HG03575 (cell line): Measurements from ENCODE around the gene GAGE12J.
"Not testable (repeated sequence)": the region's sequence is repeated elsewhere in the genome, so short reads cannot be mapped to it uniquely, and the experiment has no call there.

ENCODE experiments used
- ATAC-seq: cut with Tn5 transposase; IDR thresholded peaks from one replicate; pipeline ENCODE4 v1.9.1; 2021; ENCODE audit not compliant: unreplicated experiment, insufficient number of reproducible peaks, low FRiP score; ENCODE audit errors: extremely low read depth

The GAGE12J gene, protein sequence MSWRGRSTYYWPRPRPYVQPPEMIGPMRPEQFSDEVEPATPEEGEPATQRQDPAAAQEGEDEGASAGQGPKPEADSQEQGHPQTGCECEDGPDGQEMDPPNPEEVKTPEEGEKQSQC

DNA sequence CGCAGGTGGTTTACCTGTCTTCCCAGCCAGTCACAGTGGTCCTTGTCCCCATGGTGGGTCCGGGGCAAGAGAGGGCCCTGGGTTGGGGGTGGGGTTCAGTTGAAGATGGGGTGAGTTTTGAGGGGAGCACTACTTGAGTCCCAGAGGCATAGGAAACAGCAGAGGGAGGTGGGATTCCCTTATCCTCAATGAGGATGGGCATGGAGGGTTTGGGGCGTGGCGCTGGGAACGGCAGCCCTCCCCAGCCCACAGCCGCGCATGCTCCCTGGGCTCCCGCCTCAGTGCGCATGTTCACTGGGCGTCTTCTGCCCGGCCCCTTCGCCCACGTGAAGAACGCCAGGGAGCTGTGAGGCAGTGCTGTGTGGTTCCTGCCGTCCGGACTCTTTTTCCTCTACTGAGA, at the start of gene GAGE12J:
GAGE12J (plus strand) TSS at position 301 of the 400 bp plus-strand sequence. CDS start 1,157 bp downstream, outside the sequence.
- not testable (repeated sequence) for ATAC-seq

DNA sequence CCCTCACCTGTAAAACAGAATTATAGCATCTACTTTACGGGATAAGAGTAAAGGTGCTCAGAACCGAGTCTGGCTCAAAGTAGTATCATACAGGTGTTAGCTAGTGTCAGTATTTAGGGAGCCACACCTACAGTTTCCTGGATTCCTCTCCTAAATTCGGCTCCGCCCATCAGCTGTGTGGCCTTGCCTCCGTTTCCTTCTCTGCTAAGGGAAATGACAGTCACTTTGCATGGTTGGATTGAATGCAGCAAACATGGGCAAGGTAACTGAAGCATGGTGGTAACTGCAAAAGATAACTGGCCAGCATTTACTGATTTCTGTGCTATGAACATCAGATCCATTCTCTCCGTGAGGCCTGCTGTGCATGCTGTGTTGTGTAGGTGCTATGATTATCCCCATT, 49.4 kb upstream of the GAGE12J start:
- ATAC-seq: no peak

DNA sequence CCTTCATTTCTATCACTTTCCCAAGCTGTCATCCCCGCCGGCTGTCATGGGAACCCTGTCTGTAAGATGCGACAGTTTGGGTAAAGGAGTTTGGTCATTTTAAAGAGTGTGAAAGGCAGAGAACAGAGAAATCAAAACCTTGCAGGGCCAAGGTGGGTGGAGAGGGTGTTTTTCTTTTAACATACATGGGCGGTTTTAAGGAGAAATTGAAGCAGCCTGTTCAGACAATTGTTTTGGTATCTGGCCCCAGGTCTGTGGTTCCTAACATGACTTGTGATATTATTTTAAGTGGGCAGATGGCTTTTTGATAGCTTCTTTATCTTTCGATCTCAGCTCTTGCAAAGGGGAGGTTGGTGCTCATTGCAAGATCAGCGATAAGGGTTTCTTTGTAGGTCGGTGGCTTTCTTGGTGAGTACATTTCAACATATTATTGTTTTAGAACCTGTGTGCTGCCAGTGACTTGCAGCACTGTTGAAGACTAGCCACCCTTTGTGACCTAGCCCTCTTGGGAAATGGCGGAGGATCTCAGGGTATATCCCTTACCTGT, 48.6 kb upstream of the GAGE12J start:
- ATAC-seq: no peak

DNA sequence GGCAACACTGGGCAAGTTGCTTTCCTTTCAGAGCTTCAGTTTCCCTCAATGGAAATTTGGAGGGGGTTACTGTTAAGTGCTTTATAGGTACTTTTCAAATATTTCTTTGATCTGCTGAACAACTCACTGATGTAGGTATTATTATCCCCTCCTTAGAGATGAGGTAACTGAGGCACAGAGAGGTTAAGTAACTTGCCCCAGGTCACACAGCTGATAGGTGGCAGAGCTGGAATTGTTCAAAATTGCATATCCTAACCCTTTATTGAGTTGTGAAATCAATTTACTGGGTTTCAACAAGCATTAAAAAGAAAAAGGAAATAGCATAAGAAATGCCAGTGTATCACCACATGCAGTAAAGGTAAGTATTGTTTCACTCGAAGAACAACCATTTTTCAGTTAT, 45.6 kb upstream of the GAGE12J start:
- no peak for ATAC-seq

DNA sequence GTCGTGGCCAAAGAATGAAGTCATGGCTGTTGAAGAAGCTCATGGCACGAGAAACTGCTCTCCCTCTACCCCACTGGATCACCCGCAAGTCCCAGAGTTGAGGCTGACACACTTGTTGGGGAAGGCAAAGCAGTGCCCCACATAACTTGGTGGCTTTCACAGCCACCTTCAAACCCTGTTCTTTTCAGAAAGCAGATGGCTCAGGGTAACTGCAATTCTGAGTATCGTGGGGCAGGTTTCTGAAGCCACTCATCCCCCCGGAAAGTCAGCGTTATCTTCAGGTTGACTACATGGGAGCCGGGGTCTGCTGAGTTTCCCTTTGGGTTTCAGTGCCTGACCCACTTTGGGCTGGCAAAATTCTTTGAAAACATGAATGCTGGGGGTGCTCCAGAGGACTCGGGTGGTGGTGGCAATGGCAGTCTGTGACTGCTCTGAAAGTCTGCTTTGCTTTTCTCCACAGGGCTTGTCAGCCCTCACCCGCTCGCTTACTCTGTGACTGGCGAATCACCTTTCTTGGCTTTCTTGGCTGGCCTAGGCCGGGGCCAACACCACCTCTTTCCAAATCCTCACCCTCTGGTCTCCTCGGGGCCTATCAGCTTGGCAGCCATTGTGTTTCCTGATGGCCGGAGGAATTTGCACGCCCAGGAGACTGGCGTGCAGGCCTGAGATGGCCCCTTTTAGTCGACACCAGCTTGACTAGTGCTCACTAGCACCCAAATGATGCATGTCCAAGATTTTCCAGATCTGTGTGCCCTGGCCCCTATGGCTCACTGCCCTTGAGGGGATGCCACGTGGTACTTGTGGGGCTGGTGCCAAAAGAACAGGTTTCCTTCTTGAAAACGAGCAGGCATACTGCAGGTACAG, 44.9 kb upstream of the GAGE12J start:
- ATAC-seq: no peak

DNA sequence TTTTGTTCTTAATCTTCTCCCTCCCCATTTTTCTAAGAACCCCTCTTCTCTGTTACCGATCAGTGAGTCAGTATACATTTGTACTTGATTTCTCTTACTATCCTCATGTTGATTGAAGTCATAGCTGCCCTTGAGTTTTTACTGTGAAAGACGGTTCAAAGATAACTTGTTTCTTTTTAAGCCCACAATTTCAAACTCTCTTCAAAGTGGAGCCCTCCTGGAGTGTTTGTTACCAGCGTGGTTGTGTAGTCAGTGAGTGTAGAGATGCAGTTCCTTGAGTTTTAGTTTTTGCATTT, 44.4 kb upstream of the GAGE12J start:
- ATAC-seq: no peak

DNA sequence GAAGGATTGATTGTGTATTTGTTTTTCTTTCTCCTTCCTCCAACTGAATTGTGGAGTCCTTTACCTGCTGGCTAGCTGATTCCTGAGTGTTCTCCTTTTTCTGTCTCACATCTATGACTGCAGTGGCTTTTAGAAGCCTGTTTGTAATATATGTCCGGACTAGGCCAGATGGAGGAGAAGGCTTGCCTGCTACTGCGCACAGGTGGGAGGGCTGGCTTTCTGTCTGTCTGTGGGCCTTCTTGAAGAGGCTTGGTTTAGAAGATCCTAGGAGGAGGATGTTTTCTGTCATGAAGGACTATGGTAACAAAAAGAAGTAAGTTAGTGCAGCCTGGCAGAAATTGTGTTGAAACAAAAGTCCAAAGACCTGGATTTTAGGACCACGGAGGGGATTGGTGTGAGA, 43.8 kb upstream of the GAGE12J start:
- no peak for ATAC-seq

DNA sequence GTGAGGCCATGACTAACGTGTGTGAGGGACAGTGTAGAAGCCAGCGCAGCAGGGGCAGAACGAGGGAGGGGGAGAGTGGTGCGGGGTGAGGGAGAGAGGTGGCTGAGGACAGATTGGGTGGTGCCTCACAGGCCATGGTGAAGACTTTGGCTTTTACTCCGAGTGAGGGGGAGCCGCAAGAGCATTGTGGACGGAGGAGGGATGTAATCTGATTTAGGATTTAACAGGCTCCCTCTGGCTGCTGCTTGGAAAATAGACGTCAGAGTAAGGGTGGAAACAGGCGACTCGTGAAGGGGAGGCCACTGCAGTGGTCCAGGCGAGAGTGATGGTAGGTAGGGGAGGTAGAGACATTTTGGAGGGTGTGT, 39.2 kb upstream of the GAGE12J start:
- no peak for ATAC-seq

DNA sequence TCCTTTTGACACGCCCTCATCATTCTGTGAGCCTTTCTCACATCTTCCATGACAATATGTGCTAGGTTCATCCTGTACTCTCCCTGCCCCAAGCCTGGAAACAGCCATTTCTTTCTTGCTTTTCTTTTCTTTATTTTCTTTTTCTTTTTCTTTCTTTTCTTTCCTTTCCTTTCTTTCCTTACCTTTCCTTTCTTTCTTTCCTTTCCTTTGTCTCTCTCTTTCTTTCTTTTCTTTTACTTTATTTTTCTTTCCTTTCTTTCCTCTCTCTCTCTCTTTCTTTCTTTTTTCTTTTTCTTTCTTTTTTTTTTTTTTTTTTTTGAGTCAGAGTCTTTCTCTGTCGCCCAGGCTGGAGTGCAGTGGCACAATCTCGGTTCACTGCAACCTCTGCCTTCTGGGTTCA, 37.6 kb upstream of the GAGE12J start:
- ATAC-seq: no peak

DNA sequence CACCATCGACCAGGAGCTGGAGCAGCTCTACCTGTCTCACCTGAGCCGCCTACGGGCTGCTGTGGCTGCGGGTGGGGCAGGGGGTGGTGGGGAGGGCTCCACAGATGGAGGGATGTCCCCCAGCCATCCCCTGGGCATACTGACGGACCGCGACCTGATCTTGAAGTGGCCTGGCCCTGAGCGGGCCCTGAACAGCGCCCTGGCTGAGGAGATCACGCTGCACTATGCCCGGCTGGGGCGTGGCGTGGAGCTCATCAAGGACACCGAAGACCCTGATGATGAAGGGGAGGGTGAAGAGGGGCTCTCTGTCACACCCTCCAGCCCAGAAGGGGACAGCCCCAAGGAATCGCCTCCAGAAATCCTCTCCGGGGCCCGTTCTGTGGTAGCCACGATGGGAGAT, 35.7 kb upstream of the GAGE12J start:
- no peak for ATAC-seq

DNA sequence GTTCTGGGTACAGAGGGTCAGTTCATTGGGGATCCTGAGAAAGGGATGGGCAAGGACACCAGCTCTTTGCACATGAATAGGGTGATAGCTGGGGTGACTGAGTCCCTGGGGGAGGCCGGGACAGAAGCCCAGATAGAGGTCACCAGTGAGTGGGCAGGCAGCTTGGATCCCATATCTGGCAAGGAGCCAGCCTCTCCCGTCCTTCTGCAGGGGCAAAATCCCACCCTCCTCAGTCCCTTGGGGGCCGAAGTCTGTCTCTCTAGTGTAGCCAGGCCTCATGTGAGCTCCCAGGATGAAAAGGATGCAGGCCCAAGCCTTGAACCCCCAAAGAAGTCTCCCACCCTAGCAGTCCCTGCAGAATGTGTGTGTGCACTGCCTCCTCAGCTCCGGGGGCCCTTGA, 35.3 kb upstream of the GAGE12J start:
- no peak for ATAC-seq

DNA sequence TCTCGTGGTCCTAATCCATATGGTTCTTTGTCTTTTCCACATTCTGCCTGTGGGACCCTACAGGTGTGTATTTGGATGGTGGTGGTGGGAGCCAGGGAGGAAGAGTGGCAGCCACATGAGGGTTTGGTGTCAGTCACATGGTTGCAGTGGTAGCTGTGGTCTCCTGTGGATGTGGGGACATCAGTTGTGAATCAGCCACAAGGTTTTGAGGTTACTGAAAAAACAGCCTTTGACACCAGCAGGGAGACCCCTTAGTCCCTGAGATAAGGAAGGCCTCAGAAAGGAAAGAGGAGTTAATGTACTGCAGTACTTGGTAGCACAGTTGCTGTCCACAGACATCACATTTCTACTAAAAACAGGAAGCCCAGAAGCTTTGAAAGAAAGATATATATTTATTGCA, 34.2 kb upstream of the GAGE12J start:
- ATAC-seq: no peak

DNA sequence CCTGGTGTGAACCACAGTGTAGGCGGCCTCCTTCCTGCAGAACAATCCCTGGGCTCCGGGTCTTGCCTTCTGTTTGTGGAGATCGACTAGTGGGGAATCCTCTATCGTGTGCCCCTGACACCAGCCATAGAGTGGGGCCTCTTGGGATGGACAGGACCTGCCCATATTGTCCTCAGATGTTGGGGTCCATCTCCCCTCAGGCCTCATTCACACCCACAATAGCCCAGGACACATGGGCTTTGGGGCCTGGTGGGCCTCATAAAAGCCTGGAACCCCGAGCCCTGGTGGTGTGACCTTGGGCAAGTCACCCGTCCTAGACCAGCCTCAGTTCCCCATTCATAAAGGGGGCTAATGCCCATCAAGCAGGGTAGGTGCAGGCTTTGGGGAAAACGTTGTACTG, 31.6 kb upstream of the GAGE12J start:
- ATAC-seq: no peak

DNA sequence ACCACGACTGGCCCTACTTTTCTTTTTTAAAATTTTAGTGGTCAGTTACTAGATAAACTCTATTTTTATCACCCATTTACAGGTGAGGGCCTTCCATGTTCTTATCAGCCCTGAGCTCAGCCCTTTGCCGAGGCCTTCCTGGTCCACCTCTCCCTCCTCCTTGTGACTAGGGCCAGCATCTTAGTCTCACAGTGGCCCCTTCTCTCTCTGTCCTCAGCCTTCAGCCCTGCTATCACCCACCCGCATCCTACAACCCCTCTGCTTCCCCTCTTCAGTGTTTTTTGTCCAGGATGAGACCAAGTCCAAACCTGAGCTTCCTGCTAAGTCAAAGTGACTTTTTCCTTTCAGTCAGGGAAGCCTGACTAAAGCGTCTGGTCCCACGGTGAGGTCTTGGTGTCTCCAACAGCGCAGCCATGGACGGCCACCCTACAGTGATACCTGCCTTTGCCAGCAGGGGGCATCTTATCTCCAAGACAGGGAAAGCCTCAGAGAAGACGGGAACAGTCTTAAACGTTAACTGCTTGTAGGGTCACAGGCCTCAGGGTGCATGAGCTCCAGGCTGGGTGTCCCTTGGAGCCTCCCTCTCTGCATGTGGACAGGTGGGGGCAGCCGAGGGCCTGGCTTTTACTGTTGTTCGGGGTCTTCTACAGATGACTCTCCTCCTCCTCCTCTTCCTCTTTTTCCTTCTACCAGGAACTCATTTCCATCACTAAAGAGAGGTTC, 30.1 kb upstream of the GAGE12J start:
- no peak for ATAC-seq

DNA sequence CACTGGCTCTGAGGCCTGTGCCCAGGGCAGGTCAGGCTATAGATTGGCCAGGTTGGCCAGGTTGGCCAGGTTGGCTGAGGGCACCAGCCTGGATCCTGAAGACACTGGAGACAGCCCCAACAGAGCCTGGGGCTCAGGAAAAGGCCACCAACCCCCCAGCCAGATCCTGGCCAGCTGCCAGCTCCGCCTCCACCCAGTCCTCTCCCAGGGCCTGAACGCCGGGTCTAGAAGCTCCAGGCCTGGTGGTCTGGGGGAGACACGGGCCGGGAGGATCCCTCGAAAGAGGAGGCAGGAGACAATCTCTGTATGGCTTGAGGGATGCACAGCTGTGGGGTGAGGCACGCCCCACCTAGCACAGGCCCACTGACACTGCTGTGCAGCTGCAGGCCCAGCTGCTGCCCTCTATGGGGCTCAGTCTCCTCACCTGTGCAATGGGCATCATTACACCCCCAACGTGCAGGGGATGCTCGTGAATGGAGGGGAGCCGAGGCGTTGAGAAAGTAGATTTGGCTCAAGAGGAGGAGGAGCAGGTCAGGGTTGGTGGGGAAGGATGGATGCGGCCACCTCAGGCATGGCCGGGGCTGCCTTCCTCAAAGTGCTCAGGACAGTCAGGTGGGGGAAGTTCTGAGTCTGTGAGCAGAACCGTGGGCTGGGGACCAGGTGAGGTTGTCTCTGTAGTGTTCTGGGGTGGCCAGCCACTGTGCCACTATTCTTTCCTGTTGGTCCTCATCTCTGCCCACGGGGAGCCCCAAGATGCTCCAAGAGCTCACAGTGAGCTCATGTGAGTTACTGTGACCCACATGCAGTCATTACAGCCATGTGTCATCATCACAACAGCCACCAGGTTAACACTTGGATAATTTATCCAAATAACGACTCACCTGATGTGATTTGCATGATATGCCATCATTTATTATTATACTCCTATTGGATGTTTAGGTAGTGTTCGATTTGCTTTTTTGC, 29.2 kb upstream of the GAGE12J start:
- ATAC-seq: no peak

DNA sequence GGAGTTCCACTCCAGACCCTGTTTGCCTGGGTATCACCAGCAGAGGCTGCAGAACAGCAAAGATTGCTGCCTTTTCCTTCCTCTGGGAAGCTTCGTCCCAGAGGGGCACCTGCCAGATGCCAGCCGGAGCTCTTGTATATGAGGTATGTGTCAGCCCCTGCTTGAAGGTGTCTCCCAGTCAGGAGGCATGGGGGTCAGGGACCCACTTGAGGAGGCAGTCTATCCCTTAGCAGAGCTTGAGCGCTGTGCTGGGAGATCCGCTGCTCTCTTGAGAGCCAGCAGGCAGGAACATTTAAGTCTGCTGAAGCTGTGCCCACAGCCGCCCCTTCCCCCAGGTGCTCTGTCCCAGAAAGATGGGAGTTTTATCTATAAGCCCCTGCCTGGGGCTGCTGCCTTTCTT, 22.5 kb upstream of the GAGE12J start:
- ATAC-seq: not testable (repeated sequence)

DNA sequence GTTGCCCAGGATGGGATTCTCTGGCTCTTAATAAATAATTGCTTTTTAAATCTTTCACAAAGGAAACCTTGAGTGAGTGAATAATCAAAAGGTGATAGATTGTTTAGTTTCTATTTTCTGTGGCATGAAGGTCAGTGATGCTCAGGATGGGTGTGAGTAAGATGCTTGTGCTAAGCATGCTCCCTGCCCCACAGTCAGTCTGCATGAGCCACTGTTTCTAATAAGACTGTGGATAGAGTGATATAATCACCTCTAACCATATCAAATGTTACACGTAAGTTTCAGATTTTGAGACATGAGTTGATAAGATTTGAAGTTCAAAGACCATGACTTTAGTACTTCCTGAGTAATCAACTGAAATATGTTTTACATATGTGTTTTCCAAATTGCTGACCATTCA, 21.1 kb upstream of the GAGE12J start:
- ATAC-seq: no peak

DNA sequence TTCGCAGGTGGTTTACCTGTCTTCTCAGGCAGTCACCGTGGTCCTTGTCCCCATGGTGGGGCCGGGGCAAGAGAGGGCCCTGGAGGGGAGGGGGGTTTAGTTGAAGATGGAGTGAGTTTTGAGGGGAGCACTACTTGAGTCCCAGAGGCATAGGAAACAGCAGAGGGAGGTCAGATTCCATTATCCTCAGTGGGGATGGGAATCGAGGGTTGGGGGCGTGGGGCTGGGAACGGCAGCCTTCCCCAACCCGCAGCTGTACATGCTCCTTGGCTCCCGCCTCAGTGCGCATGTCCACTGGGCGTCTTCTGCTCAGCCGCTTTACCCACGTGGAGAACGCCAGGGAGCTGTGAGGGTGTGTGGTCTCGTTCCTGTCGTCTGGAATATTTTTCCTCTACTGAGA, 18.5 kb upstream of the GAGE12J start, which contains the start of gene GAGE10:
GAGE10 (plus strand) TSS at position 301 of the 400 bp plus-strand sequence. CDS start 1,214 bp downstream, outside the sequence.
- no peak for ATAC-seq

DNA sequence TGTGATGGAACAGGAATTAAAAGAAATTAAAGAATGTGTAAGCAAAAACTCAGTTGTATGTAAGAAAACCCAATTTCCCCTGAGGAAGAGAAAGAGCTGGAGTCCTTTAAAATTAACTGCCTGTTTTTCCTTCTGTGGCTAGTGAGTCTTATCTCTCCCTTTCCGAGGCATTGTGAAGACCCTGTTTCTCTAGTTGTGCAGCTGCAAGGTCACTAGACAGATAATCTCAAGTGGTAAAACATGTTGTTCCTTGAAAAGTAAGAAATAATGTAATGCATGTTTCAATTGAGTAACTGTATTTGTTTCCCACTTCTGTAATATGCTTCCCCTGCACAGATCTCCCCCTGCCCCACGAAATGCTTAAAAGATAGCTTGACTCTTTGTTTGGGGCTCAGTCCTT, 14.1 kb upstream of the GAGE12J start:
- ATAC-seq: not testable (repeated sequence)
